ENCODE measurements around the gene DOK7. TPM values are rescaled to one million over a fixed set of nuclear protein-coding genes. Genes with fewer than 3 reads are reported as not detected.

The DOK7 gene, protein sequence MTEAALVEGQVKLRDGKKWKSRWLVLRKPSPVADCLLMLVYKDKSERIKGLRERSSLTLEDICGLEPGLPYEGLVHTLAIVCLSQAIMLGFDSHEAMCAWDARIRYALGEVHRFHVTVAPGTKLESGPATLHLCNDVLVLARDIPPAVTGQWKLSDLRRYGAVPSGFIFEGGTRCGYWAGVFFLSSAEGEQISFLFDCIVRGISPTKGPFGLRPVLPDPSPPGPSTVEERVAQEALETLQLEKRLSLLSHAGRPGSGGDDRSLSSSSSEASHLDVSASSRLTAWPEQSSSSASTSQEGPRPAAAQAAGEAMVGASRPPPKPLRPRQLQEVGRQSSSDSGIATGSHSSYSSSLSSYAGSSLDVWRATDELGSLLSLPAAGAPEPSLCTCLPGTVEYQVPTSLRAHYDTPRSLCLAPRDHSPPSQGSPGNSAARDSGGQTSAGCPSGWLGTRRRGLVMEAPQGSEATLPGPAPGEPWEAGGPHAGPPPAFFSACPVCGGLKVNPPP
- total RNA-seq: not detected in 2 replicates

DNA sequence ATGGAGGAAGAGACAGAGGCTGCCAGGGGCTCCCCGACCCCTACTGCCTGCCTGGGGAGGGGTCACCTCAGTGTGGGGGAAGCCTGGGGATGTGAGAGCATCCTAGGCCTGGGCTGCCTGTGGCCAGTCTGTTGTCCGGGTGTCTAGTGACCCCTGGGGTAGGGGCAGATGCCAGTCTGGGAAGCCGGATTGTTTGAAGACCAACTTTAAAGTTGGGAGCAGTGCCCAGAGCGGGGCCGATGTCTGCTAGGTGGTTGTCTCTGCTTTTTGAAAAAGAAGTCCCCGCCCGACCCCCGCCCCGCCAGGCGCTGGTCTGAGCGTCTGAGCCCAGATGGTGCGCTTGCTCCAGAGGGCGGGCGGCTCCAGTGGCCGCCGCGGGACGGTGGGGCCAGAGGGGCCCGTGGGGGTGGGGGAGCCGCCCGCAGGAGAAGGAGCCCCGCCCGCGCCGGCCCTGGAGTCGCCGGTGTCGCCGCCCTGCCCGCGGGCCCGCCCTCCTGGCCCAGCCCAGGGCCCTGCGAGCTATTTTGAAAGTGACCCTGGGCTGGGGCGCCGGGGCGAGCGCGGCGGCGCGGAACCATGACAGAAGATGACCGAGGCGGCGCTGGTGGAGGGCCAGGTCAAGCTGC, at the start of gene DOK7:
DOK7 (plus strand) TSS at position 517 of the 626 bp plus-strand sequence; CDS start at position 587, 70 bp downstream.
- TF ChIP-seq, protein P1, sequence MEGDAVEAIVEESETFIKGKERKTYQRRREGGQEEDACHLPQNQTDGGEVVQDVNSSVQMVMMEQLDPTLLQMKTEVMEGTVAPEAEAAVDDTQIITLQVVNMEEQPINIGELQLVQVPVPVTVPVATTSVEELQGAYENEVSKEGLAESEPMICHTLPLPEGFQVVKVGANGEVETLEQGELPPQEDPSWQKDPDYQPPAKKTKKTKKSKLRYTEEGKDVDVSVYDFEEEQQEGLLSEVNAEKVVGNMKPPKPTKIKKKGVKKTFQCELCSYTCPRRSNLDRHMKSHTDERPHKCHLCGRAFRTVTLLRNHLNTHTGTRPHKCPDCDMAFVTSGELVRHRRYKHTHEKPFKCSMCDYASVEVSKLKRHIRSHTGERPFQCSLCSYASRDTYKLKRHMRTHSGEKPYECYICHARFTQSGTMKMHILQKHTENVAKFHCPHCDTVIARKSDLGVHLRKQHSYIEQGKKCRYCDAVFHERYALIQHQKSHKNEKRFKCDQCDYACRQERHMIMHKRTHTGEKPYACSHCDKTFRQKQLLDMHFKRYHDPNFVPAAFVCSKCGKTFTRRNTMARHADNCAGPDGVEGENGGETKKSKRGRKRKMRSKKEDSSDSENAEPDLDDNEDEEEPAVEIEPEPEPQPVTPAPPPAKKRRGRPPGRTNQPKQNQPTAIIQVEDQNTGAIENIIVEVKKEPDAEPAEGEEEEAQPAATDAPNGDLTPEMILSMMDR (IDR thresholded peaks at IDR 0.05; ENCODE audit: insufficient read depth, low read depth, low read length): no peak
- peak within 1 kb of the TSS; percentile 27 for H3K4me3 ChIP-seq (ENCODE audit: low read depth, low read length)
- no peak for DNase-seq (ENCODE audit: low read depth)

DNA sequence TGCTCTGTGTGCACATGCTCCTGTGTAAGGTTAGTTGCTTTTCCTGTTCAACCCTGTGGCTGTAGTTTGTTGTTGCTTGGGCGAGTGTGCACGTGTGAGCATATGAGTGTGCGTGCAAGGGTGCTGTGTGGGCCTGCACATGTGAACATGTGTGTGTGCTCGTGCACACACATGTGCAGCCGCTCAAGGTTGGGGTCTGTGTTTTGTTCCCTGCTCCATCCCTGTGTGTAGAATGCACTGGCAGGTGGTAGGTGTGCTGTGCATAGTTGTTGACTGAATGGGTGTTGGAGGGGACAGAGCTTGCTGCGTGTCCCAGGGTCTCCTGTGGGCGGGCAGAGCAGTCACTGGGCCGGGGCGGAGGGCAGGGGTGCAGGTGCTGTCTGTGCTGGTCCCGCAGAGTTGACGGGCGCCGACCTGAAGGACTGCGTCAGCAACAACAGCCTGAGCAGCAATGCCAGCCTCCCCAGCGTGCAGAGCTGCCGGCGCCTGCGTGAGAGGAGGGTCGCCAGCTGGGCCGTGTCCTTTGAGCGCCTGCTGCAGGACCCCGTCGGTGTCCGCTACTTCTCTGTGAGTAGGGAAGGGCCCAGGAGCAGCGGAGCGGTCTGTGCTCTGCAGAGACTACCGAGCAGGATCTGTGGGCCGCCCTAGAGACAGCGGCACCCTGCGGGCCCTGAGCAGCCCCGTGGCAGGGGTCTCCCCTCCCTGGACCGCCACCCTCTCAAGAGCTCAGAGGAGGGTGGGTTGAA, 49.3 kb upstream of the DOK7 start:
- TF ChIP-seq, protein P1 (IDR thresholded peaks at IDR 0.05; ENCODE audit: insufficient read depth, low read depth, low read length): no peak
- no peak for DNase-seq (ENCODE audit: low read depth)
- H3K4me3 ChIP-seq (ENCODE audit: low read depth, low read length): no peak overlapping the region

DNA sequence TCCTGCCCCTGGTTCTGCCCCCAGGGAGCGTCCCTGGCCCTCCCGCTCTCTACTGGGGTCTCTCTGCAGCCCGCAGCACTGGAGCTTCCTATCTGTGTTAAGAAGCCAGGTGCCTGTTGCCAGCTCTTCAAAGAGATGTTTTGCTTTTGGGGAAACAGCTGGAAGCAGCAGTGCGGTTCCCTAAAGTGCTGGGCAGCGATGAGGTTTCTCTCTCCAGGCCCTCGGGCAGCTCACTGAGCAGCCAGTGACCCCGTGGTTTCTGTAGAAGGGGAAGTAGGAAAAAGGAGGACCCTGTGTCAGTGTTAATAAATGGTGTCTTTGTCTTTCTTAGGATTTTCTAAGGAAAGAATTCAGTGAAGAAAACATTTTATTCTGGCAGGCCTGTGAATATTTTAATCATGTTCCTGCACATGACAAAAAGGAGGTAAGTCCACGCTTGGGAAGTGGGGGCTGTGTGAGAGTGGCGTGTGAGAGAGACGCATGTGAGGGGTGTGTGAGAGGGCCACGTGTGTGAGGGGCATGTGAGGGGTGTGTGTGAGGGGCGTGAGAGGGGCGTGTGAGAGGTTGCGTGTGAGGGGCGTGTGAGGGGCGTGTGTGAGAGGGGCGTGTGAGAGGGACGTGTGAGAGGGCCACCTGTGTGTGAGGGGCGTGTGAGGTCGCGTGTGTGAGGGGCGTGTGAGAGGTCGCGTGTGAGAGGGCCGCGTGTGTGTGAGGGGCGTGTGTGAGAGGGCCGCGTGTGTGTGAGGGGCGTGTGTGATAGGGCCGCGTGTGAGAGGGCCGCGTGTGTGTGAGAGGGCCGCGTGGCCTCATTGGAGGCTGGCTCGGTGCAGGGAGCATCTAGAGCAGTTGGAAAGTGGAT, 48.5 kb upstream of the DOK7 start:
- DNase-seq (ENCODE audit: low read depth): no peak
- no peak overlapping the region for H3K4me3 ChIP-seq (ENCODE audit: low read depth, low read length)
- TF ChIP-seq, protein P1 (IDR thresholded peaks at IDR 0.05; ENCODE audit: insufficient read depth, low read depth, low read length): no peak

DNA sequence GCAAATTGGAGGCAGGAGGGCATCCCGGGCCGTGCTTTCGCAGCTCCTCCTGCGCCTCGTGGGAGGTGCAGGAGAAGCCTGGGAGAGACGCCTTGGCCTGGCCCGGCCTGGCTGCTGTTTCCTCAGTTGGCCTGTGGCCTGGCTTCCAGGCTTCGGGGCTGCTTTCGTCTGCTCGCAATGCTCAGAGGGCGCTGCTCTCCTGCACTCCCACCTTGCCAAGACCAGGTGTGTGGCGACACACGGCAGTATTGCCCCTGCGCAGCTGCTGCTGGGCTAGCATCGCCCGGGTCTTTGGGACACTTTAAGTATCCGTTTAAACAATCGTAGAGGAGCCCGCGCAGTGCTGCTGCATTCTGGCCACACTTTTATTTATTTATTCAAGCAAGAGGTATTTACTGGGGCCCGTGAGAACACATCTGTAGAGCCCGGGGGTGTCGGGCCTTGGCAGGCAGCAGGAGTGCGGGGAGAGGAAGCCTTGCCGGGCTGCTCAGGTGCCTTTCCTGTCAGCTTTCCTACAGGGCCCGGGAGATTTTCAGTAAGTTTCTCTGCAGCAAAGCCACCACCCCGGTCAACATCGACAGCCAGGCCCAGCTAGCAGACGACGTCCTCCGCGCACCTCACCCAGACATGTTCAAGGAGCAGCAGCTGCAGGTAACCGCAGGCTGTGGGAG, 47.5 kb upstream of the DOK7 start:
- DNase-seq (ENCODE audit: low read depth): no peak
- TF ChIP-seq, protein P1 (IDR thresholded peaks at IDR 0.05; ENCODE audit: insufficient read depth, low read depth, low read length): no peak

DNA sequence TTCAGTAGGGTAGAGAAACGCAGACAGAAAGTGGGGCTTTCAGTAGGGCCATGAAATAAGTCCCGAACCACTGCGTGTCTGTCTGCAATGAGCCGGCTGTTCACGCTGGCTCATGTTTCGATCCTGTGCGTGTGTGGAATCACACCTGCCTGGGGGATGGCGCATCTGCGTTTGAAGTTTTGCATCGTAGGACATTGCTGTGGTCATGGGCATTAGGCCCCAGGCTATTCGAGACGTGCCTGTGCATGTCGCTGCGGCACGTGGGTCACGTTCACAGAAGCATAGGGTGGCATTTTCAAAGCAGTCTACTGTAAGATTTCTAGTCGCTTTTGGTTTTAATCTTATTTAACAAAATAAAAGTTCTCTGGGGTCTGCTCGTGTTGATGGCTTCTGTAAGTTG, 46.8 kb upstream of the DOK7 start:
- TF ChIP-seq, protein P1 (IDR thresholded peaks at IDR 0.05; ENCODE audit: insufficient read depth, low read depth, low read length): no peak
- DNase-seq (ENCODE audit: low read depth): no peak
- H3K4me3 ChIP-seq (ENCODE audit: low read depth, low read length): no peak overlapping the region

More for the DNA sequence above, 47.5 kb upstream of the DOK7 start:
- H3K4me3 ChIP-seq (ENCODE audit: low read depth, low read length): no peak overlapping the region

All from fibroblast of villous mesenchyme (primary cell).